ENCODE results near the gene CDS1.
"Not testable (repeated sequence)": the region's sequence is repeated elsewhere in the genome, so short reads cannot be mapped to it uniquely, and the experiment has no call there.

The CDS1 gene

GRCh38 chr4:84673475-84674240 lies 90.7 kb downstream of the CDS1 start:
- peak; percentile 76 for DNase-seq (ENCODE audit: low read depth)

DNA sequence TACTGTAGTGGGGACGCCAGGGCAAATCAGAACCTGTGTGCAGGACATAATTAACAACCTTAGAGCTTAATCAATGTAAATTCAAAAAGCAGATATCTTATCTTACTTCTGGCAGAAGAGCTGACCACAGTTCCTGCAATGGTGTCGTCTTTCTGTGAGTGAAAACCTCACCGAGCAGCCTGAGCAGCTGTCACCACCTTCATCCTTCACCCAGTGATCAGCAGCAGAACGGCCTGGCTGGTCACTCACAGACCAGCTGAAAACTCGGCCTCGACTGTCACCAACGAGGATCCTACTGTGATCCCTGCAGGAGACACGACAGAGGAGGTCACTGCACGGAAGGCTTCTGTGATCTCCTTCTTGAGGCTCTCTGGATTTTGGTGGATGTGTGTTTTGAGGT lies 94.2 kb downstream of the CDS1 start:
- DNase-seq (ENCODE audit: low read depth) = no peak

DNA sequence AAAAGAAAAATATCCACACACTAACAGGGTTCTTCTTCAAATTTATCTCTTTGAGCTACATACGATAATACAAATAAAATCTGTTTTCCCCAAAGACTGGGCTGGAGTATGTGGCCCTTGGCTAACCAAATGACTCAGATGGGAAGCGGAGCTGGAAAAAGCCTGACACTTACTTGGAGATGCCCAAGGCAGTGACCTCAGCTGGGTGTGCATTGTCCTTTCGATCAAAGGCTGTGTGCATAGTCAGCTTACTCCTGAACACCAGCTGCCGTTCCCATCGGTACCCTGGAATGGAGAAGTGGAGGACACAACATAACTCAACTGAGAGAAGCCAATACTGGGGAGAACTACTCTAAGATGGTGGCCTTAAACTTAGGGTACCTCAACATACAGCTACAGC lies 95.1 kb downstream of the CDS1 start:
- no peak for DNase-seq (ENCODE audit: low read depth)

- no peak for DNase-seq (ENCODE audit: low read depth)
Measured at GRCh38 chr4:84678976-84679744, 96.2 kb downstream of the CDS1 start.

DNA sequence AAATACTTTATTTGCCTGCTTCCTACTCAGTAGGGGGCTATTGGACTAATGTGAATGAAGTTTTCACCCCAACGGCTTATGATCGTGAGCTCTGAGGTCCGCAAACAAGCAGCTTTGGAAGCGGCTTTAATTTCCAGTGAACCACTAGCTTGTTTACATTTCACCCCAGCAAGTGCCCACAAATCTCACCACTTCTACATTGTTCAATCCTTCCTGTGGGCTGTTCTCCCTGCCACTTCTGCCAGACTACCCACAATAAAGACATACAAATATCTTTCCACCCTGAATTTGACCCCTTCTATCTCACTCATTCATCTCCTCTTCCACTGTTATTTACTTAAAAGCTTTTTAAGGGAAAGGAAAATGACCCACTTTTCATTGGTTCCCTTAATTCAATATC lies 98.0 kb downstream of the CDS1 start:
- no peak for DNase-seq (ENCODE audit: low read depth)

GRCh38 chr4:84681486-84682274 lies 98.8 kb downstream of the CDS1 start:
- peak; percentile 30 for DNase-seq (ENCODE audit: low read depth)

- not testable (repeated sequence) for DNase-seq (ENCODE audit: low read depth)
Measured at GRCh38 chr4:84682661-84683060, 99.7 kb downstream of the CDS1 start.

GRCh38 chr4:84683064-84683850 lies 100.3 kb downstream of the CDS1 start:
- DNase-seq (ENCODE audit: low read depth) = no peak

DNA sequence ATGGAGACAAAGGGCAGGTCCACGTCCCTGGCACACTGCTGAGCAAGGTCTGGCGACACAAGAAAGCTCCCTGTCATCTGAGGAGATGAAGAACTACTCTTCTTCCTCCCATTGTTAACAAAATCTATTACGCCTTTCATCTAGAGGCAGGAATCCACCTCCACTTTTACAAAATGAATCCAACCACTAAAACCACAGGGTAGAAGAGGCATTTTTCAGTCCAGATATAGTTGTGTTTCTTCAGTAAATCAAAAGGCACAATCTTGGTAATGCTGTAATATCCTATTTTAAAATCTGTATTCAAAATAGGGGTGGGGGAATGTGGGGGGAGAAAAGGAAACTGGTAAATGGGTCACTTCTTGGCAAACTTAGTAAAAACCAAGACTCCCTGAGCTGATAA lies 101.4 kb downstream of the CDS1 start:
- no peak for DNase-seq (ENCODE audit: low read depth)

- DNase-seq (ENCODE audit: low read depth) = no peak
Measured at GRCh38 chr4:84685105-84685504, 102.2 kb downstream of the CDS1 start.

- DNase-seq (ENCODE audit: low read depth) = no peak
Measured at GRCh38 chr4:84688605-84689004, 105.7 kb downstream of the CDS1 start.

GRCh38 chr4:84689197-84689596 lies 106.3 kb downstream of the CDS1 start:
- DNase-seq (ENCODE audit: low read depth) = no peak

DNA sequence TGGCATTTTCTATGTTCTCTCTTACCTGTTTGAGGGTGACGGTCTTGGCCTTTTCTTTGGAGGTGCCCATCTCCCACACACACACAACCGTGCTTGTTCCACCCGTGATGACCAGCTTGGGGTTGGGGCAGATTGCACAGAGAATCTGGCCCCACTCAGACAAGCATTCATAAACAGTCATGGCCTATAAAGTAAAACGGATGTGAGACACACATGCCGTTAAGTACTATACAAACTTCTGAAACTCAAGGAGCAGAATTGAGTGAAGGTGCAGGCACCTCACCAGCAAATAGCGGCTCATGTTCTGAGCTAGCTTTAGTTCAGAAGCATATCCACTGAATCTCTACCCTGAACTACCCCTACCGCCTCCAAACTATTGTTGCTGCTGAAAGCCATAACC lies 107.6 kb downstream of the CDS1 start:
- DNase-seq (ENCODE audit: low read depth) = no peak

GRCh38 chr4:84691170-84691691 lies 108.3 kb downstream of the CDS1 start:
- peak; percentile 88 for DNase-seq (ENCODE audit: low read depth)

DNA sequence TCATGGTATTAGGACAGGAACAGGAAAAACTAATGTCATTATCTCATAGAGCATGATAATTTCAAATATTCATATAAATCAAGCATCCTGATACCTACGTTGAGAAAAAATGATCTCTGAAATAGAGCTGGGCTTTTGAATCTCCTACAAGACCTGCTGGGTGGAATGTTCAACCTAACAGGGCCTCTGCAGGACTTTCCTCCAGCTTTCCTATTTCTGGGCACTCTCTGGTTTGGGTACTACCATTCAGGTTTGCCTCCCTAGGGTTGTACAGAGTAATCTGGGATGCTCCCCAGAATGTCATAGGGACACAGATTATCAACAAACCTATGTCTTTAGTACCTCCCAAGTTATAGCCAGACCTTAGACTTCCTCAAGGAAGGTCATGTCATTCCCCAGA lies 108.9 kb downstream of the CDS1 start:
- no peak for DNase-seq (ENCODE audit: low read depth)

- no peak for DNase-seq (ENCODE audit: low read depth)
Measured at GRCh38 chr4:84697159-84697558, 114.2 kb downstream of the CDS1 start.

DNA sequence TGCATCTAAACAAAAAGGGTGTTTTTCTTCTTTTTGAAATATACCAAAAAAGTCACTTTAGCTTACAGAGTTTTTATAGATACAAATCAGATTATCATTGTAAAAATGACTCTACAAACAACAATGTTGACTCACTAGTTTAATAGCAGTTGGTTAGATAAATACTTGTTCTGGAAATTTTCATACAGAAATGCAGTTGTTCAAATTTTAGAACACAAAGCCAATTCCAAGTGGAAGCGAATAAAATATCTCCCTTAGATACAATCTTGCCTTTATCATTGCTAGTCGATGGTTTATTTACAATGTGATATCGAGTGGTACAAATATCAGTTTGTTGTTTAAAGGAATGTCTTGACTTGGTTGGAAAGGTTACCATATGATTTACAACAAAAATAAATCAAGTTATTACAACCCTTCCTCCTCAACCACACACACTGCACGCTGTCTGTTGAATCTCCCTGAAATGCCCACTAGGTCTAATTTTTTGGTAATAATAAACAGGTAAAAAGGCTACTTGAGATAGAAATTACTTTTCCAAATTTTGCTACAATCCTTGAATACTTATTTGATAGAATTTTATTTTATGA lies 114.8 kb downstream of the CDS1 start:
- DNase-seq (ENCODE audit: low read depth) = no peak

- no peak for DNase-seq (ENCODE audit: low read depth)
Measured at GRCh38 chr4:84699001-84699671, 116.2 kb downstream of the CDS1 start.

Data from fibroblast of the conjunctiva (primary cell).